ENCODE measurements around the gene HOXB9. TPM values are rescaled to one million over a fixed set of nuclear protein-coding genes. Genes with fewer than 3 reads are reported as not detected.
A peak's percentile ranks its signal among the peaks of the same experiment; 100 is the strongest.

Gene HOXB9
- total and polyA plus RNA-seq, 9 of the 15 experiments (the other 6 are each of a cell fraction or from before 2014, with no cell fraction given), result 3.1 to 196 (median 77.6) TPM

DNA sequence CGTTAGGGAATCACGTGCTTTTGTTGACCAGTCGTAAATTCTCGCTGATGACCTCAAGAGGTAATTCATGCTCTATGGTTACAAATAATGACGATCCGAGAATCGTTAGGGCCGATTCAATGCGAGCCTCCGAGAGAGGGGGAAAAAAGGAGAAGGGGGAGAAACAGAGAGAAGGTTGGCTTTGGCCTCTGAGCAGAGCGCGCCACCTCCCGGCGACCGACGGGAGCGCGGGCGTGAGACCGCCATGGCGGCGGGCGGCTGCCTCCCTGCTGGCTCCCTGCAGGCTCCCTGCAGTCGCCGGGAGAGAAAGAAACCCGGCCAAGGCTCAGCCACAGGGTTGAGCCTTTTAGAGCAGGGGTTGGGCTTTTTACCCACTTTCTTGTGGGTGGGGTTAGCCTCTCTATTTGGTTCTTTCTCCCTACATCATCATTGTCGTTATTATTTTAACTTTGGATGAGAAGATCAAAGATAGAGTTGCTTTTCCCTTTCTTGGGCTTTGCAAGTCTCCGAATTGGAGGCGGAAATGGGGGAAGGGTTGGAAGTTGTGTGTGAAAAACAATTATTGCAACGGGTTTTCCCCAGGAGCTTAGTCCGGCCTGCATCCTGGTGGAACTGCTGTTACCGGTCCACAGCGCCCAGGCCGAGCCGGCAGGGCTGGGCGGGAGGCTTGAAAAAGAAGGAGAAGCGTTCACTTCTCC, 32.2 kb downstream of the HOXB9 start (continued):
- TF ChIP-seq CREB1 (IDR thresholded peaks at IDR 0.05), result no peak
- no peak for TF ChIP-seq CREB1 (CRISPR knock-in tag; IDR thresholded peaks at IDR 0.05)
- no peak for TF ChIP-seq ZNF507 (tag; conservative IDR thresholded peaks at IDR 0.05)
- TF ChIP-seq PTTG1 (tag; IDR thresholded peaks at IDR 0.05; ENCODE audit: low read depth), result no peak
- no peak for TF ChIP-seq TCF3 (CRISPR knock-in tag; IDR thresholded peaks at IDR 0.05)
- peak; percentile 40; the same call in 1 of the 2 replicates for TF ChIP-seq BHLHE40 (IDR thresholded peaks at IDR 0.05; ENCODE audit: low read length)
- TF ChIP-seq, protein P1, sequence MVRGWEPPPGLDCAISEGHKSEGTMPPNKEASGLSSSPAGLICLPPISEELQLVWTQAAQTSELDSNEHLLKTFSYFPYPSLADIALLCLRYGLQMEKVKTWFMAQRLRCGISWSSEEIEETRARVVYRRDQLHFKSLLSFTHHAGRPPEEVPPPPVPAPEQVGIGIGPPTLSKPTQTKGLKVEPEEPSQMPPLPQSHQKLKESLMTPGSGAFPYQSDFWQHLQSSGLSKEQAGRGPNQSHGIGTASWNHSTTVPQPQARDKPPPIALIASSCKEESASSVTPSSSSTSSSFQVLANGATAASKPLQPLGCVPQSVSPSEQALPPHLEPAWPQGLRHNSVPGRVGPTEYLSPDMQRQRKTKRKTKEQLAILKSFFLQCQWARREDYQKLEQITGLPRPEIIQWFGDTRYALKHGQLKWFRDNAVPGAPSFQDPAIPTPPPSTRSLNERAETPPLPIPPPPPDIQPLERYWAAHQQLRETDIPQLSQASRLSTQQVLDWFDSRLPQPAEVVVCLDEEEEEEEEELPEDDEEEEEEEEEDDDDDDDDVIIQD (CRISPR knock-in tag; IDR thresholded peaks at IDR 0.05), result no peak
- TF ChIP-seq, protein P2, sequence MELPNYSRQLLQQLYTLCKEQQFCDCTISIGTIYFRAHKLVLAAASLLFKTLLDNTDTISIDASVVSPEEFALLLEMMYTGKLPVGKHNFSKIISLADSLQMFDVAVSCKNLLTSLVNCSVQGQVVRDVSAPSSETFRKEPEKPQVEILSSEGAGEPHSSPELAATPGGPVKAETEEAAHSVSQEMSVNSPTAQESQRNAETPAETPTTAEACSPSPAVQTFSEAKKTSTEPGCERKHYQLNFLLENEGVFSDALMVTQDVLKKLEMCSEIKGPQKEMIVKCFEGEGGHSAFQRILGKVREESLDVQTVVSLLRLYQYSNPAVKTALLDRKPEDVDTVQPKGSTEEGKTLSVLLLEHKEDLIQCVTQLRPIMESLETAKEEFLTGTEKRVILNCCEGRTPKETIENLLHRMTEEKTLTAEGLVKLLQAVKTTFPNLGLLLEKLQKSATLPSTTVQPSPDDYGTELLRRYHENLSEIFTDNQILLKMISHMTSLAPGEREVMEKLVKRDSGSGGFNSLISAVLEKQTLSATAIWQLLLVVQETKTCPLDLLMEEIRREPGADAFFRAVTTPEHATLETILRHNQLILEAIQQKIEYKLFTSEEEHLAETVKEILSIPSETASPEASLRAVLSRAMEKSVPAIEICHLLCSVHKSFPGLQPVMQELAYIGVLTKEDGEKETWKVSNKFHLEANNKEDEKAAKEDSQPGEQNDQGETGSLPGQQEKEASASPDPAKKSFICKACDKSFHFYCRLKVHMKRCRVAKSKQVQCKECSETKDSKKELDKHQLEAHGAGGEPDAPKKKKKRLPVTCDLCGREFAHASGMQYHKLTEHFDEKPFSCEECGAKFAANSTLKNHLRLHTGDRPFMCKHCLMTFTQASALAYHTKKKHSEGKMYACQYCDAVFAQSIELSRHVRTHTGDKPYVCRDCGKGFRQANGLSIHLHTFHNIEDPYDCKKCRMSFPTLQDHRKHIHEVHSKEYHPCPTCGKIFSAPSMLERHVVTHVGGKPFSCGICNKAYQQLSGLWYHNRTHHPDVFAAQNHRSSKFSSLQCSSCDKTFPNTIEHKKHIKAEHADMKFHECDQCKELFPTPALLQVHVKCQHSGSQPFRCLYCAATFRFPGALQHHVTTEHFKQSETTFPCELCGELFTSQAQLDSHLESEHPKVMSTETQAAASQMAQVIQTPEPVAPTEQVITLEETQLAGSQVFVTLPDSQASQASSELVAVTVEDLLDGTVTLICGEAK (IDR thresholded peaks at IDR 0.05), result no peak
- TF ChIP-seq, protein P2 (CRISPR knock-in tag; IDR thresholded peaks at IDR 0.05), result no peak
- TF ChIP-seq ZZZ3 (IDR thresholded peaks at IDR 0.05), result no peak
- no peak for TF ChIP-seq ZC3H11A (IDR thresholded peaks at IDR 0.05; ENCODE audit: low read depth, low read length)
- TF ChIP-seq NFRKB (IDR thresholded peaks at IDR 0.05; ENCODE audit: low read depth), result no peak
- no peak for TF ChIP-seq PML (IDR thresholded peaks at IDR 0.05; ENCODE audit: low read length)
- no peak for TF ChIP-seq PRMT5 (CRISPR knock-in tag; IDR thresholded peaks at IDR 0.05)
- no peak for TF ChIP-seq STAT5A (IDR thresholded peaks at IDR 0.05; ENCODE audit: borderline replicate concordance, low read length)
- TF ChIP-seq, protein P3, sequence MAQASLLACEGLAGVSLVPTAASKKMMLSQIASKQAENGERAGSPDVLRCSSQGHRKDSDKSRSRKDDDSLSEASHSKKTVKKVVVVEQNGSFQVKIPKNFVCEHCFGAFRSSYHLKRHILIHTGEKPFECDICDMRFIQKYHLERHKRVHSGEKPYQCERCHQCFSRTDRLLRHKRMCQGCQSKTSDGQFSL (CRISPR knock-in tag; IDR thresholded peaks at IDR 0.05), result peak; percentile 74
- TF ChIP-seq, protein P3 (tag; IDR thresholded peaks at IDR 0.05), result peak in 1 of 2 experiments; percentile 84; a peak in 2 of 4 replicates
- no peak for TF ChIP-seq KLF13 (tag; IDR thresholded peaks at IDR 0.05; ENCODE audit: borderline replicate concordance, low read depth)
- TF ChIP-seq ZBTB8A (IDR thresholded peaks at IDR 0.05; ENCODE audit: partially characterized antibody), result no peak

Measured in K562 (cell line).